Caki2 (cell line): ENCODE data around the gene TBCD. TPM values are rescaled to one million over a fixed set of nuclear protein-coding genes. Genes with fewer than 3 reads are reported as not detected.

ENCODE experiments used
- DNase-seq: peaks from one replicate; pipeline ENCODE4 v3.0.0-alpha.2; 2015; ENCODE audit warnings: low read depth
- in situ Hi-C: cut with HindIII; loops from 2 replicates; pipeline ENCODE4 v1.10.0; 2016; ENCODE audit warnings: low sequenced_read_pairs, low pct_unique_long_range_greater_than_20kb, mixed read lengths
- total RNA-seq: library from RNA; depleted of rRNA; stranded (reverse); fragments of >200 nt; shearing (Covaris generic); gene quantifications from 2 replicates; pipeline ENCODE4 v1.2.3, GENCODE V29; 2014; ENCODE audit warnings: low replicate concordance

Gene TBCD
- total RNA-seq, 1 experiment from 2014 or later = 138 TPM

DNA sequence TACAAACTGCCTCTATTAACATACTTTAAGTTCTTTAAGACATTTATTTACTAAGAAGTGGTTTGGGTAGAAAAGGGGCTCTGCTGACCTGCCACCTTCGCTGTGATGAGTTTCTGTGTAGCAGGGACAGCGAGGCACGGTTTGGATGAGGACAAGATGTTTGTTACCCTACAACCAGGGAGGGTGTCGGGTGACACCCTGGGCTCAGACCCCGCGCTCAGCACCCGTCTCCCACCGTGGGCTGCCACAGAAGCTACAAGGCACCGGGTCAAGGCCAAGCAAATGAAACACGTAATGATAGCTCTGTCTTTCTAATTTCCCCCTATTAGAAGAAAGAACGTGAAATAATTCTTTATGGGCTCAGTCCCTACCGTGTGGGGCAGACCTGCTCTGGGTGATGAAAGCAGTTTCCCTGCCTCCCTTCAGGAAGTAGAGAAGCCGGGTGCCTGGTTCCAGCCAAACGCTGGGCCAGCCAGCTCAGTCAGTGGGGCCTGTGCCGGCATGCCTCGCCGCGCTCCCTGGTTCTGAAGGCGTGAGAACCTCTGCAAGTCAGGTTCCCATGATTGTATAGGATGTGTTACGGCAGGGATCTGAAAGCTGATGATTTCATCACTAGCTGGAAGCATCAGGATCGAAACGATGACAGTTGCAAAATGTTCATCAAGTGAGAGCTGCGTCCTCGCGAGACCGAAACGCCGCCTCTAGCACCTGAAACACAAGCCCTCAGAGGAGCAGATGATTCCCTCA, 84.1 kb downstream of the TBCD start:
- in situ Hi-C loops = loop anchor here (10.0 kb wide), 1 partner anchor 49 kb away; no protein-coding TSS in a partner anchor
- DNase-seq = no peak

DNA sequence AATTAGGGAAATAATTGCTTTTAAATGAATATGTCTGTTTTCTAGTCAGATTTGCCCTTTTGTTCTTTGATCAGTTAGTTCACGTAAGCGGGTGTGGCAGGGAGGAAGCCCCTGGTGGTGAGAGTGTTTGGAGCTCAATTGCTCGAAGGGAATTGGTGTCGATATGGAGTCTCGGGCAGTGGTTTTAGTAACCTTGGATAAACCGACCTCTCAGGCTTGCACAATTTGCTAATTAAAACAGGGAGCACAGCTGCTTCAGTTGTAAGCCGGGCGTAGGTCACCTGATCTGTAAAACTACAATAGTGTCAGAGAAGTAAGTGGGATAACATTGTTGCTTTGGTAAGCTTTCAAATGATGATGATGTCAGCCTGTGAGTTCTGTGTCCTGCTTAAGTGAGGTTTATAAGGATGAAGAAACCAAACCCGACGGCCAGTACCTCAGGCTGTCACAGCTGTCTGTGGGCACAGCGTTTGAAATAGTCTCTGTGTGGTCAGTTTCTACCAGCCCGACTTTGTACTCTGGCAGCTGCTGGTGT, 85.0 kb downstream of the TBCD start:
- in situ Hi-C loops = loop anchor here (10.0 kb wide), 1 partner anchor 48 kb away; no protein-coding TSS in a partner anchor
- no peak for DNase-seq

DNA sequence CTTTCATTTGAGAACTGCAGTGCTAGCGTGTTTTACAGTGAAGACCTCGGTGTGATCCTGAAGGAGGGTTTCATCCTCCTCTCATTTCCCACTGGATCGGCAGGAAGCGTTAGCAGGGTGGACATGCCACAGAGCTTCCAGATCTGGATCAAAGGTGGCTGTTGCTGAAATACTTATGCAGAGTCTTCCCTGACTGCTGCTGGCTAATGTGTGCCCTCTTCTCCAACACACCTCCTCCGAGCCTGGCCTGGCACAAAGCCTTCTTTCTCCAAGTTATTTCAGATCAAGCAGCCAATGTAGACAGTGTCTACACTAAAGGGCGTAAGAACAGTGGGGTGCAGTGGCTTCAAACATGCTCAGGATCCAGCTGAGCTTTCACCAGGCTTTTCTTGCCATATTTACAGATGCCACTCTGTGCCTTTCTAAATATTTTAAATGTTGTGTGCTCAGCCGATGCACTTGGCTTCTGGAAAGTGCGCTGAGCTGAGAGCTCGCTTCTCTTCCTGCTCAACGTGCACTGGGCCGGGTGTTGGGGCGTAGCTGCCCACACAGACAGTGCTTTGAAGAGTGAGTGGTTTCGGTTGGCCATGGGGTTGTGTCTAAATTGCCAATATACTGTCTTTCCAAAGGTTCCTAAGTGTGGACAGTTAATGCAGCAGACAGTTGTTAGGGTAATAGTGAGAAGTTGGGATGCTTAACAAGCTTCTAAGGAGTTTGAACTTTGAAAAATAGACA, 85.9 kb downstream of the TBCD start:
- in situ Hi-C loops = loop anchor here (10.0 kb wide), 1 partner anchor 47 kb away; no protein-coding TSS in a partner anchor

DNA sequence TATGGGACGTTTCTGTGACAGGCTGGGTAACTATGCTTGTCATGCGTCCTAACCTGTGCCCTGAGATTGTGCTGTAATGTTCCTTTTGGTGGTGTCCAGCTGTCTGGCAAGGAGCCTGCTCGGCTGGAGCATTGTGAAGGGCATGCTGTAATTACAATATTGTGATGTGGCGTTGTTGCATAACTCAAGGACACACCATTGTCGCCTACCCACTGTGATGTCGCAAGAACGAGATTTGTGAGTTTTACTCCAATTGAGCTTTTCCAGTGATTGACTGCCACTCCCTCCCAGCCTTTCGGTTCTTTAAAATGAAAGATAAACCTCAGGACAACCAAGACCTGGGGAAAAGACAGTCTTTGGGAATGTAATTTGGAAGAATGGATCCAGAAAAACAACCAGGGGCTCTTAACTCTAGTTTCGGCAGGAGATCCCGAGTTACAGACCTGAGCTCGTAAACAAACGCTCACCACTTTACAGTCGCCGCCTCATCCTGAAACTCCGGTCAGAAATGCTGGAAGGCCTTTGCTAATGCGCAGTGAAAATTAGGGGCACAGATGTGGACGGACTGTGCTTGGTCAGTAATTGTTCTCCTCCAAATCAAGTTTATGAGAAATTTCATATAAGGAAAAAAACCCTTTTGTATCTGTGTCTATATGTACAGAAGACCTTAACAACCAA, 86.7 kb downstream of the TBCD start:
- DNase-seq = no peak

More for the DNA sequence above, 85.9 kb downstream of the TBCD start:
- DNase-seq = no peak

DNA sequence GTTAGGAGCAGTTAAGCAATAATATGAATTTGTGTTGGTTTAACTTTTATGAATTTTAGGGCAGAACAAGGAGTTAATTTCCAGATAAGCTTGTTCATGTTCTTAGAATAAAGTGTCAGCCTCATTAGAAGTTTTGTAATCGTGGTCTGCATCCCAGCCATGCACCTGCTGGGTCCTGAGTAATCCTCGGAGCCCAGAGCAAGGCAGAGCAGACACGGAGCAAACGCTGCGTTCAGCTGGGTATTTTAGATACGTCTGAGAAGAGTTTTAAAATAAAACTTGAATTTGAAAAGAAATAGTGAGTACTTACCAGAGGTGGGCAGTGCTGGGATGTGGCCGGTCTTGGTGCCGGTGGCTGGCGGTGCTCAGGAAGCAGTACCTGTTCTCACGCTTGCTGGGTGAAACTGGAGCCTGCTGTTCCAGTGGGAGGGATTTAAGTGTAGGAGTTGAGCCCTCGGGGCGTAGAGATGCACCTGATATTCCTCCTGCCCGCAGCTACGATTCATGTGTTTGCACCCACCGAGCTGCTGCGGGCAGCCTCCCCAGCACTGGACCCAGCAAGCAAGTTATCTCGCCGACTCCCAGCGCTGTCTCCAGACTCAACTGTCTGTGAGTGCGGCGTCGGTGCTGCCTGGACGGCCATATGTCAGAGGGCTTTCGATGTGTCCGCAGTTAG, 87.9 kb downstream of the TBCD start, which contains the start of gene ZNF750:
ZNF750 (minus strand) TSS at position 406 of the 676 bp plus-strand sequence. CDS start 7,568 bp downstream, outside the sequence.
- in situ Hi-C loops = loop anchor here (10.0 kb wide), 1 partner anchor 45 kb away; no protein-coding TSS in a partner anchor
- no peak for DNase-seq

More for the DNA sequence above, 86.7 kb downstream of the TBCD start:
- in situ Hi-C loops = loop anchor here (10.0 kb wide), 1 partner anchor 46 kb away; no protein-coding TSS in a partner anchor

DNA sequence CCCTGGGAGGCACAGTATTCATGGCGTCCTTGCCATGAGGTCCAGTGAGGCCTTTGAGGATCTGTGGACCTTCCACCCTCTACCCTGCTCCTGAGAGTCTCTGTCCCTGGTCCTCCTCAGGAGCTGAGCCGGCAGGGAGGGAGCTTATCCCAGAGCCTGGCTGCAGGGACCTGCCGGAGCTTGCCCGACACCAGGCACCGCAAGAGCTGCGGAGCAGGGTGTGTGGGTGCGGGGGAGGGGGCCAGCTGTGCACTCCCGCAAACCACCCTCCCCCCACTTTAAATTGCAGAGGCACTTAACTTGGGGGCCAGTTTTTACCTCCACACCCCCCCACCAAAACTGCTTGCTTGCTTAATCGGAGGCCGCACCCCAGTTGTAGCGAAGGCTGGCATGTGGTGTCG, 88.6 kb downstream of the TBCD start:
- DNase-seq = no peak
- in situ Hi-C loops = no loop called here

DNA sequence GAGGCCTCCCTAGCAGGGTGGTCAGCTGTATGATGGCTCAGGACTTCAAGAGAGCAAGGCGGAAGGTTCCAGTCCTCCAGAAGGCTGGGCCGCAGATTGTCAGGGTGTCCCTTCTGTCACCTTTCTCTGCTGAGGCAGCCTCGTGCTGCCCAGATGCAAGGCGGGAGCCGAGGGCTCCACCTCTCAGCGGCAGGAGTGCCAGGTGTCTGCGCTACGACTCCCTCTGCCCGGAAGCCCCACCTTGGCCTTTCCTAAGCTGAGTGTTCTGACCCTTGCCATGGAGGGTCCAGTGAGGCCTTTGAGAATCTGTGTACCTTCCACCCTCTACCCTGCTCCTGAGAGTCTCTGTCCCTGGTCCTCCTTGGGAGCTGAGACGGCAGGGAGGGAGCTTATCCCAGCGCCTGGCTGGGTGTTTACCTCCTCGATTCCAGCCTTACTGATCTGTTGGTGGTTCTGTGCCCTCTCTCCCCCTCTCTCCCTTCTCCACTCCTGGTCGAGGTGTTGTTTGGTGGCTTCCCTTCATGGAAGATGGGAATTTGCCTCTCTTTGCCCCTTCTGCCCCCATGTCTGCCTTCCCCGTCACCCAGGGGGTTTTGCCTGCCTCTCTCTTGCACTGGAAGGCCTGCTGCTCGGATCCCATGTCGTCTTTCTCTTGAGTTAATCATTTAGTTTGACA, 90.2 kb downstream of the TBCD start:
- in situ Hi-C loops = no loop called here
- no peak for DNase-seq

DNA sequence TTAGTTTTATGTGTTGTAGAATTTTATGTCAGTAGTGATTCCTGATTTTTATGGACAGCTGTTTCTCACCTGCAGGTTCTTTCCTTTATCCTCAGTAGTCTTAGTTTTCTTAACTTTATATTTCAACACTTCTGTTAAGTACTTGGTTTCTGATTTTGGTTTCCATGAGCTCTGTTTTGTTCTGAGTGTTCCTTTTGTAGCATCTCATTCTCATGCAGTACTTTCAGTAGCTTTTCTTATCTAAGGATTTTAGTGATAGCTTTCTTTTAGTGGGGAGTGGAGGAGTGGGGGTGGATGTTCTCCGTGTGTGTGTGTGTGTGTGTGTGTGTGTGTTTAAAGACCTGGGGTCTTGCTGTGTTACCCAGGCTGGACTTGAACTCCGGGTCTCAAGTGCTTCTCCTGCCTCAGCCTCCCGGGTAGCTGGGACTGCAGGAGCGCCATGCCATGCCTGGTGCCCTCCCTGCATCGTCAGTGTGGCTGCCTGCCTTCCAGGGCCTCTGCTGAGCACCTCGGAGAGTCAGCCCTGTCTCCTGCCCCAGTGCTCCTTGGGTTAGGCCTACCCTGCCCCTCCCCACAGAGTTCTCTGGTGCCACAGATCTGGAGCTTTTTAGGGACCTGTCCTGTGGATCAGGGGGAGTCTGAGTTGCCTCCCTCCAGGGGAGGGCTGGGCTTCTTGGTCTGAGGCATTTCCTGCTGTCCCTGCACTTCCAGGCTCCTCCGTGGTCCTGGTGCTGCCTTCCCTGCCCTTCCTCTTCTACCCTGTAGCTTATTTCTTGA, 92.2 kb downstream of the TBCD start:
- DNase-seq = no peak
- in situ Hi-C loops = no loop called here

DNA sequence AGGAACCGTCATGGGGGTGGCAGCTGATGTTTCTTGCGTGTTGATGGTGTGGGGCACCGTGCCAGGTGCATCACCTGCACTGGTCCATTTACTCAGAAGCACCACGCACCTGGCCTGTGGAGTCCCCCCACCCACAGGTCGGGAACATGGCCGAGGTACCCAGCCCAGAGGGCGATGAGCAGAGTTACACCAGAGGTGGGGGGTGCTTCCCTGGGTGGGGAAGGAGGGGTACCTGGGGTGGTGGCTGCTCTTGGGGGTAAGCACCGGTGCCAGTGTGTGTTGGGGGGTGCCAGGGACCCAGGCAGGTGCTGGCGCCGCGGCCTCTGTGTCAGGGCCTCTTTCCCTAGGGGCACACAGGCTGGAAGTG, 92.9 kb downstream of the TBCD start:
- DNase-seq = no peak
- in situ Hi-C loops = no loop called here

DNA sequence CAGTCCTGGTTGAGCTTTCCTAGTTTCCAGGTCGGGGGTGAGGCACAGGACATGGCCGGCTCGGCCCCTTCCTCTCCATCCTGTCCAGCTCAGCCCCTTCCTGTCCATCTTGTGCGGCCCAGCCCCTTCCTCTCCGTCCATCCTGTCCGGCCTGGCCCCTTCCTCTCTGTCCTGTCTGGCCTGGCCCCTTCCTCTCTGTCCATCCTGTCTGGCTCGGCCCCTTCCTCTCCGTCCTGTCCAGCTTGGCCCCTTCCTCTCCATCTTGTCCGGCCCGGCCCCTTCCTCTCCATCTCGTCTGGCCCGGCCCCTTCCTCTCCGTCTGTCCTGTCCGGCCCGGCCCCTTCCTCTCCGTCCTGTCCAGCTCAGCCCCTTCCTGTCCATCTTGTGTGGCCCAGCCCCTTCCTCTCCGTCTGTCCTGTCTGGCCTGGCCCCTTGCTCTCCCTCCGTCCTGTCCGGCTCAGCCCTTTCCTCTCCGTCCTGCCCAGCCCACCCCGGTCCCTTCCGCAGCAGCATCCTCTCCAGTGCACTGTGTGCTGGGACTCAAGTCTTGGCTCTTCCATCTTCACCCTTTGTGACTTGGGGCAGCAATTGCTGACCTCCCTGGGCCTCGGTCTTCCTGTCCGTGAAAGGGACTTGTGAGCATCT, 93.4 kb downstream of the TBCD start:
- no peak for DNase-seq
- in situ Hi-C loops = no loop called here

DNA sequence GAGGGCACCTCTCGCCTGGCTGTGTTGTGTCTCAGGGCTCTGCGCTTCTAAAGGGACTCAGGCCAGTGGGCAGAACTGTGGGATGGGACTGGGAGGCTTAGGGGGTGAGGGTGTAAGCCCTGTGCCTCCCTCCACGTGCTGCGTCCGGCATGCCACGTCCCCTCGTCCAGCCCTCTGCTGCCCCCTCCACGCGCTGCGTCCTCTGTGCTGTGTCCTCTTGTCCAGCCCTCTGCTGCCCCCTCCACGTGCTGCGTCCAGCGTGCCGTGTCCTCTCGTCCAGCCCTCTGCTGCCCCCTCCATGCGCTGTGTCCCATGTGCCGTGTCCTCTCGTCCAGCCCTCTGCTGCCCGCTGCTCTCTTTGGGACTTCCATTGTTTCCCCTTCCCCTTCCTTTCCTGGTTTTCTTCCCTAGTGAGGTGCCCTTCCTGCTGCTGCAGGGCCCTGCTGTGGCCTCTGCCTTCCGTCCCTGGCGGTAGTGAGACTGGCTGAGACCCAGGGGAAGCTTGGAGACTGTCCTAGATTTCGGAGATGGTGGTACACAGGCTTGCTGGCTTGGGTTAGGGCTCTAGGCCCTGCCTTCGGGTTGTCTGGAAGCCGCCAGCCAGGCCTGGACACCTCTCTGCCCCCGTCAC, 94.3 kb downstream of the TBCD start:
- DNase-seq = no peak
- in situ Hi-C loops = no loop called here

DNA sequence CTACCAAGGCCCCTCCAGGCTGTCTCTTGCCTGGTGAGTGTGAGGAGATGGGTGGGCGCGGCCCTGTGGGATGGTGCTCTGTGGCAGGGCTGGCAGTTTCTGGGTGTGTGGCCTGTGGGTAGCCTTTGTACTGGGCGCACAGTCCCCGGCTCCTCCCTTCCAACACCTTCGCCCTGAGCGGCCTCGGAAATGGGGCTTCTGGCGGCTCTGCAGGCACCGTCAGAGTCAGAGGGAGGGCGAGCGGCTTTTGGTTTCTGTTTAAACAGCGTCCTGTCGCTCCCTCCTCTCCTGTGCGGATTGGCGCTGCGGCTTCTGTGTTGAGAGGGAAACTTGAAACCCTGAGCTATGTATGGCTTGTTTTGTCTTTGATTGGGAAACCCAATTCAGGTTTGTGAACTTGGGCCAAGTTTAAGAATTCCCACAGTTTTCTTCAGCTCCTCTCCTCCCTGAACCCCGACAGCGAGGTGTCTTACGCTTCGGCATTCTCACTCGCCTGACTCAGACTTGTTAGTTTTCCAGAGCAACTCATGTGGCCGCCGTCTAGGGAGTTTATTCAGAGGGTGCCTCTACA, 96.2 kb downstream of the TBCD start:
- DNase-seq = no peak
- in situ Hi-C loops = no loop called here

DNA sequence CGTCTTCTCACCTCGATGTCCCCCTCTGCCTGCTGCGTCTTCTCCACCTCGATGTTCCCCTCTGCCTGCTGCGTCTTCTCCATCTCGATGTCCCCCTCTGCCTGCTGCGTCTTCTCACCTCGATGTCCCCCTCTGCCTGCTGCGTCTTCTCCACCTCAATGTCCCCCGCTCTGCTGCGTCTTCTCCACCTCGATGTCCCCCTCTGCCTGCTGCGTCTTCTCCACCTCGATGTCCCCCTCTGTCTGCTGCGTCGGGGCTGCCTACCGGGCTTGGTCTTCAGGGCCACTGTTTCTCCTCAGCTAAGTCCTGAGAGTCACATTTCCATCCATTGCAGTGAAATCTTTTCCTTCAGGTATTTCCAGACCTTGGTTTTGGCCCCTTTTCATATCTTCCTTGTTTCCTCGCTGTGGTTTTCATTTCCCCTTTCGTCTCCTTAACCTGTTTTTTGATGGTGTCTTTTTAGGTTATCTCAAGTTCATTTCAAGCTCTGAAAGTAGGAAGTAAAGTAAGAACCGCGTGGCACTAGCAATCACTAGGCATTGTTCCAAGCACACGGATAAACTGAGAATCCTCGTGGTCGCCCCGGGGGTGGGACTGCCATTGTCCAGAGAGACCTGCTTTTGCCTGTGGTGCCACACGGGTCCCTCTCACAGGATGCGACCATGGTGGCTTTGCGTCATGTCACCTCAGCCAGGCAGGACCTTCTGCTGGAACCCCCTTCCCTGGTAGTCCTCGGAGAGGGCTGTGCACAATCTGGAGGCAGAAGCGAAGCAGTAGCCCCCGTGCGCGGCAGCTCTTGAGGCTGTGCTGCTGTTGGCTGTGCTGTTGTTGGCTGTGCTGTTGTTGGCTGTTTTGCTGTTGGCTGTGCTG, 97.4 kb downstream of the TBCD start:
- in situ Hi-C loops = no loop called here
- DNase-seq = no peak

DNA sequence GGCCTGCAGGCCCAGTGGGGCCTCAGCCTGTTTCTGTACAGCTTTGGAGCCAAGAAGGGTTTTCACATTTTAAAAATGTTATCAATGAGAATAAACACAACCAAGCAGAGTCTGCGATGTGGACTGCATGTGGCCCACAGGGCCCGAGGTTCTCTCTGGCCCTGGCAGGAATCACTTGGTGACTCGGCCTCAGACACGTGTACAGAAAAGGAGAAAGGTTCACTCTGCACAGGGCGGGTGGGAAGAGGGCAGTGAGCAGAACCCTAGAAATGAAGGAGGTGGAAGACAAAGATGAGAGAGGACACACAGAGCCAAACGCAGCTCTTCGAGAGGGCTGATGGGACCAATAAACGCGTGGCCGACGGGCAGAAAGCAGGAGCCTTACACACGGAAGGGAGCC, 99.5 kb downstream of the TBCD start:
- DNase-seq = no peak
- in situ Hi-C loops = no loop called here

DNA sequence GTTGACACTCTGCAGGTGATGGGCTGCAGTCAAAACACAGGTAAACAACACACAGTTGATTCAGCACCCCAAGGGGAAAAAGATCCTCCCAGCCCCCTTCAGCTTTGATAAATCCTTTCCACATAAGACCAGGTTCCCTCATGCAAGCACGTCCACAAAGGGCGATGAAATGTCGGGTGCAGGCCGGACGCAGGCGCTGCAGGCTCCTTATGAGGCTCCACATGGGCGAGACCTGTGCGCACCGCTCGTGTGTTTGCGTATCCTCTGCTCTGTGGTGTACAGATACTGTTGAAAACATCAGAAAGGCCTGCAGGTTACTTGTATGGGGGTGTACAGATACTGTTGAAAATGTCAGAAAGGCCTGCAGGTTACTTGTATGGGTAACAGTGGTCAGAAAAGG, 102.4 kb downstream of the TBCD start:
- DNase-seq = no peak
- in situ Hi-C loops = no loop called here
